Retina (tissue), 1 donor: Measurements from ENCODE around the gene TULP4.
A peak's percentile ranks its signal among the peaks of the same experiment; 100 is the strongest.
"Not testable (repeated sequence)": the region's sequence is repeated elsewhere in the genome, so short reads cannot be mapped to it uniquely, and the experiment has no call there.

Source experiments
- DNase-seq: peaks from one replicate; pipeline ENCODE4 v3.0.0-alpha.2; 2016

TULP4 gene

GRCh38 chr6:158508450-158508849, 196.2 kb downstream of the TULP4 start:
- no peak for DNase-seq

GRCh38 chr6:158509465-158509864, 197.2 kb downstream of the TULP4 start:
- no peak for DNase-seq

GRCh38 chr6:158512809-158513208, 200.5 kb downstream of the TULP4 start:
- DNase-seq = no peak

GRCh38 chr6:158514176-158514575, 201.9 kb downstream of the TULP4 start:
- DNase-seq = no peak

- no peak for DNase-seq
Observed at GRCh38 chr6:158514991-158515390, 202.7 kb downstream of the TULP4 start.

GRCh38 chr6:158516098-158516497, 203.8 kb downstream of the TULP4 start:
- DNase-seq = peak; percentile 77

GRCh38 chr6:158517038-158517437, 204.8 kb downstream of the TULP4 start:
- DNase-seq = no peak

- peak; percentile 67 for DNase-seq
Observed at GRCh38 chr6:158517581-158517980, 205.3 kb downstream of the TULP4 start.

GRCh38 chr6:158518191-158519127, 206.2 kb downstream of the TULP4 start:
- DNase-seq = peak; percentile 72

- DNase-seq = no peak
Observed at GRCh38 chr6:158519300-158519699, 207.0 kb downstream of the TULP4 start.

- DNase-seq = no peak
Observed at GRCh38 chr6:158519761-158520160, 207.5 kb downstream of the TULP4 start.

GRCh38 chr6:158520975-158521374, 208.7 kb downstream of the TULP4 start:
- DNase-seq = not testable (repeated sequence)

GRCh38 chr6:158521759-158522158, 209.5 kb downstream of the TULP4 start:
- DNase-seq = no peak

GRCh38 chr6:158522616-158523015, 210.4 kb downstream of the TULP4 start:
- DNase-seq = no peak

- no peak for DNase-seq
Observed at GRCh38 chr6:158524311-158524710, 212.0 kb downstream of the TULP4 start.

GRCh38 chr6:158527858-158528257, 215.6 kb downstream of the TULP4 start:
- not testable (repeated sequence) for DNase-seq

GRCh38 chr6:158528826-158529225, 216.6 kb downstream of the TULP4 start:
- DNase-seq = no peak

- no peak for DNase-seq
Observed at GRCh38 chr6:158529629-158530028, 217.4 kb downstream of the TULP4 start.

GRCh38 chr6:158531566-158531965, 219.3 kb downstream of the TULP4 start:
- DNase-seq = no peak

GRCh38 chr6:158531970-158532369, 219.7 kb downstream of the TULP4 start:
- DNase-seq = no peak

GRCh38 chr6:158536084-158536890, 224.0 kb downstream of the TULP4 start:
- peak; percentile 88 for DNase-seq

GRCh38 chr6:158536891-158537798, 224.9 kb downstream of the TULP4 start:
- peak; percentile 74 for DNase-seq

GRCh38 chr6:158538741-158539140, 226.5 kb downstream of the TULP4 start:
- no peak for DNase-seq
